Measurements from ENCODE around the gene LAYN. TPM values are rescaled to one million over a fixed set of nuclear protein-coding genes. Genes with fewer than 3 reads are reported as not detected.

Gene LAYN
- polyA plus RNA-seq, 2 of the 4 experiments (the other 2 are of a cell fraction), result 4.1 to 9.0 TPM

- ATAC-seq (no peak), FAIRE-seq (no peak), DNase-seq (ENCODE audit: low read depth in 1 of 2, low spot score in 1 of 2) (no peak)
- H3K27ac ChIP-seq, result no peak overlapping the region
- TF ChIP-seq NFE2L2 (conservative IDR thresholded peaks at IDR 0.05; ENCODE audit: low read length) (no peak), E2F6 (IDR thresholded peaks at IDR 0.05; ENCODE audit: borderline replicate concordance, low read depth) (no peak), RNF2 (IDR thresholded peaks at IDR 0.05; ENCODE audit: borderline replicate concordance, low read depth) (no peak), JUN (IDR thresholded peaks at IDR 0.05) (no peak), EP300 (IDR thresholded peaks at IDR 0.05) (no peak), CHD4 (IDR thresholded peaks at IDR 0.05; ENCODE audit: borderline replicate concordance) (no peak), USF2 (IDR thresholded peaks at IDR 0.05) (no peak), MAFK (IDR thresholded peaks at IDR 0.05; ENCODE audit: partially characterized antibody) (no peak), RFX5 (IDR thresholded peaks at IDR 0.05) (no peak), BCL3 (IDR thresholded peaks at IDR 0.05) (no peak), HES2 (IDR thresholded peaks at IDR 0.05) (no peak), CEBPB (IDR thresholded peaks at IDR 0.05) (no peak), MYC (IDR thresholded peaks at IDR 0.05; ENCODE audit: borderline replicate concordance, low read length) (no peak), NPAS2 (CRISPR knock-in tag; IDR thresholded peaks at IDR 0.05; ENCODE audit: borderline replicate concordance) (no peak), MAZ (IDR thresholded peaks at IDR 0.05; ENCODE audit: borderline replicate concordance, low read depth, low read length) (no peak), JUNB (IDR thresholded peaks at IDR 0.05) (no peak), ZNF302 (CRISPR knock-in tag; IDR thresholded peaks at IDR 0.05) (no peak)
- no peaks in the 10 kb centered on the region for H3K9me3 ChIP-seq
- no peak overlapping the region for H3K4me2 ChIP-seq
- 95% methylated on average over 5 of the region's 5 CpGs for WGBS (ENCODE audit: missing lambda C conversion rate)
- CTCF ChIA-PET, result no interaction called here
- H3K4me3 ChIP-seq, result no peak overlapping the region
- H3K4me1 ChIP-seq, result no peaks in the 10 kb centered on the region
- POLR2A ChIA-PET, result no interaction called here
These were observed 41.0 kb upstream of the LAYN start for GRCh38 chr11:111499483-111499882.

GRCh38 chr11:111500481-111500880 lies 40.0 kb upstream of the LAYN start:
- no peaks in the 10 kb centered on the region for H3K4me1 ChIP-seq
- WGBS (ENCODE audit: missing lambda C conversion rate), result 11% methylated on average over 1 of the region's 1 CpG
- FAIRE-seq (no peak), DNase-seq (ENCODE audit: low read depth in 1 of 2, low spot score in 1 of 2) (no peak), ATAC-seq (no peak)
- ChIA-PET CTCF (interaction anchor here (0.6 kb wide), 2 partner anchors 46 to 155 kb away, joined by 3 read pairs; no protein-coding TSS in a partner anchor), POLR2A (no interaction called here)
- no peak overlapping the region for H3K27ac ChIP-seq
- no peak overlapping the region for H3K4me3 ChIP-seq
- TF ChIP-seq MAX (IDR thresholded peaks at IDR 0.05) (no peak), CHD4 (IDR thresholded peaks at IDR 0.05; ENCODE audit: borderline replicate concordance) (no peak), RNF2 (IDR thresholded peaks at IDR 0.05; ENCODE audit: borderline replicate concordance, low read depth) (no peak), JUN (IDR thresholded peaks at IDR 0.05) (no peak)
- no peaks in the 10 kb centered on the region for H3K9me3 ChIP-seq
- H3K4me2 ChIP-seq, result no peak overlapping the region

- CTCF ChIA-PET, result interaction anchor here (1.2 kb wide), 1 partner anchor 17 kb away, joined by 3 read pairs; no protein-coding TSS in a partner anchor
- no peak overlapping the region for H3K4me3 ChIP-seq
- WGBS (ENCODE audit: missing lambda C conversion rate), result 90% methylated on average over 1 of the region's 1 CpG
- TF ChIP-seq ESRRA (IDR thresholded peaks at IDR 0.05; ENCODE audit: borderline replicate concordance, low read length), result no peak
- TF ChIP-seq PHF8 (IDR thresholded peaks at IDR 0.05; ENCODE audit: borderline replicate concordance, low read depth), result no peak
- no peak for TF ChIP-seq EP300 (IDR thresholded peaks at IDR 0.05)
- TF ChIP-seq CBX8 (IDR thresholded peaks at IDR 0.05), result no peak
- no peak for TF ChIP-seq USF2 (IDR thresholded peaks at IDR 0.05)
- no peak for TF ChIP-seq ELK1 (IDR thresholded peaks at IDR 0.05; ENCODE audit: low read depth, low read length)
- no peak for TF ChIP-seq ZSCAN20 (CRISPR knock-in tag; IDR thresholded peaks at IDR 0.05)
- no peak for TF ChIP-seq SMC3 (IDR thresholded peaks at IDR 0.05)
- no peak for TF ChIP-seq ZC3H11A (IDR thresholded peaks at IDR 0.05)
- no peak for TF ChIP-seq HMGXB4 (CRISPR knock-in tag; IDR thresholded peaks at IDR 0.05; ENCODE audit: borderline replicate concordance)
- TF ChIP-seq JUNB (IDR thresholded peaks at IDR 0.05), result no peak
- no peak for TF ChIP-seq KDM5A (IDR thresholded peaks at IDR 0.05)
- TF ChIP-seq FOSL2 (IDR thresholded peaks at IDR 0.05), result no peak
- TF ChIP-seq FOSL2 (CRISPR knock-in tag; IDR thresholded peaks at IDR 0.05), result no peak
These were observed 37.9 kb upstream of the LAYN start for GRCh38 chr11:111502611-111503010.

More at GRCh38 chr11:111502611-111503010, 37.9 kb upstream of the LAYN start:
- Histone ChIP-seq H3K27ac (no peak overlapping the region), H3K4me2 (no peak overlapping the region), H3K9me3 (no peaks in the 10 kb centered on the region), H3K4me1 (no peaks in the 10 kb centered on the region)
- DNase-seq (ENCODE audit: low read depth in 1 of 2, low spot score in 1 of 2), result no peak
- no peak for ATAC-seq
- POLR2A ChIA-PET, result no interaction called here
- FAIRE-seq, result no peak

Data from A549 (cell line).